RWPE1 (cell line): ENCODE measurements around the gene RHCE.

Source experiments
- CTCF ChIA-PET: fragments of 350-600 bp; sonication (Branson Sonifier 250); formaldehyde crosslinking; extraction: SDS; loops from one replicate; lab custom pipeline; 2021; lab: Yijun Ruan, JAX
- POLR2A ChIA-PET: fragments of 400-600 bp; formaldehyde crosslinking; extraction: SDS; loops from one replicate; lab custom pipeline; 2020; ENCODE audit warnings: antibody characterized with exemption; ENCODE audit not compliant: low non-redundant PET; lab: Yijun Ruan, JAX
- DNase-seq: peaks from one replicate; pipeline ENCODE4 v3.0.0; 2012; ENCODE audit warnings: low spot score
- H3K27ac ChIP-seq: fragments of 450-650 bp; 2 replicates; pipeline ENCODE4 v1.5.1; 2017
- CTCF ChIP-seq: fragments of 450-650 bp; conservative IDR thresholded peaks from 2 replicates; pipeline ENCODE4 v1.5.1; 2017; ENCODE audit warnings: low read depth, mild to moderate bottlenecking

RHCE gene

GRCh38 chr1:25433389-25434186 lies 13.0 kb upstream of the RHCE start:
- no peak for DNase-seq
- CTCF ChIA-PET = no interaction called here
- TF ChIP-seq CTCF = no peak
- H3K27ac ChIP-seq = no peak overlapping the region
- POLR2A ChIA-PET = no interaction called here

- H3K27ac ChIP-seq = no peak overlapping the region
- POLR2A ChIA-PET = no interaction called here
- no peak for DNase-seq
- CTCF ChIA-PET = no interaction called here
- TF ChIP-seq CTCF = no peak
Observed at GRCh38 chr1:25432749-25433388, 12.2 kb upstream of the RHCE start.

- TF ChIP-seq CTCF = no peak
- ChIA-PET CTCF (interaction anchor here (0.6 to 1.6 kb wide), 7 partner anchors 9 to 751 kb away, joined by 3 to 5 read pairs (median 4); no protein-coding TSS in a partner anchor), POLR2A (interaction anchor here (0.6 kb wide), 1 partner anchor 1689 kb away, joined by 3 read pairs; the partner anchor contains the start of gene ELOA)
- no peak overlapping the region for H3K27ac ChIP-seq
- DNase-seq = no peak
Observed at GRCh38 chr1:25431955-25432719, 11.5 kb upstream of the RHCE start.

- H3K27ac ChIP-seq = peak overlapping the region; percentile 77
- ChIA-PET POLR2A (interaction anchor here (0.5 to 0.6 kb wide), 2 partner anchors 13 to 1688 kb away, joined by 3 to 9 read pairs; partner anchors contain the start of gene ELOA), CTCF (interaction anchor here (0.7 to 1.6 kb wide), 6 partner anchors 10 to 752 kb away, joined by 3 to 5 read pairs (median 4); no protein-coding TSS in a partner anchor)
- no peak for TF ChIP-seq CTCF
- no peak for DNase-seq
Observed at GRCh38 chr1:25430967-25431881, 10.6 kb upstream of the RHCE start.

GRCh38 chr1:25430073-25430966 lies 9.7 kb upstream of the RHCE start, which contains the start of gene MACO1:
TSS of gene MACO1 (plus strand) at chr1:25430897. CDS start at chr1:25431099, 202 bp downstream.
- ChIA-PET POLR2A (interaction anchor here (0.6 kb wide), 1 partner anchor 1966 kb away, joined by 3 read pairs; no protein-coding TSS in a partner anchor), CTCF (interaction anchor here (1.6 kb wide), 1 partner anchor 20 kb away, joined by 4 read pairs; no protein-coding TSS in a partner anchor)
- TF ChIP-seq CTCF = no peak
- peak; percentile 99 for DNase-seq
- peak within 1 kb of the TSS; percentile 77 for H3K27ac ChIP-seq
